ENCODE measurements around the gene SLC9A9. TPM values are rescaled to one million over a fixed set of nuclear protein-coding genes. Genes with fewer than 3 reads are reported as not detected.
"Not testable (repeated sequence)": the region's sequence is repeated elsewhere in the genome, so short reads cannot be mapped to it uniquely, and the experiment has no call there.

SLC9A9 gene
- total and polyA plus RNA-seq, 4 donors: 12.0 to 39.7 (median 19.1) TPM

DNA sequence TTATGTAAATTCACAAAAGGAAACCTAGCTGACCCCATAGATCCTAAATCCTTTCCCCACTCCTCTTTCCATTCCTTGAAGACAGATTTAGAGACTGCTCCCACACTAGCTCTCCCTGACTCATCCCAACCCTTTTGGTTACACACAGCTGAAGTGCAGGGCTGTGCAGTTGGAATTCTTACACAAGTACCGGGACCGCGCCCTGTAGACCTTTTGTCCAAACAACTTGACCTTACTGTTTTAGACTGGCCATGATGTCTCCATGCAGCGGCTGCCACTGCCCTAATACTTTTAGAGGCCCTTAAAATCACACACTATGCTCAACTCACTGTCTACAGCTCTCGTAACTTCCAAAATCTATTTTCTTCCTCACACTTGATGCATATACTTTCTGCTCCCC is 47.2 kb downstream of the SLC9A9 start:
- WGBS (ENCODE audit: insufficient coverage): 76% methylated on average over 5 of the region's 5 CpGs
- not testable (repeated sequence) for H3K9me3 ChIP-seq (ENCODE audit: control insufficient read depth, insufficient read depth, low read length); H3K36me3 ChIP-seq (ENCODE audit: control insufficient read depth, insufficient read depth, low read length); H3K4me1 ChIP-seq (ENCODE audit: control insufficient read depth, insufficient read depth, low read length); DNase-seq (ENCODE audit: low read depth in 4 of 6, low spot score in 6 of 6); H3K27me3 ChIP-seq (ENCODE audit: control insufficient read depth, insufficient read depth, low read length); H3K27ac ChIP-seq (ENCODE audit: low read depth, low read length); H3K4me3 ChIP-seq (ENCODE audit: low read depth, low read length)

- WGBS (ENCODE audit: insufficient coverage): 98% methylated on average over 6 of the region's 7 CpGs
- not testable (repeated sequence) for DNase-seq (ENCODE audit: low read depth in 4 of 6, low spot score in 6 of 6); H3K27me3 ChIP-seq (ENCODE audit: control insufficient read depth, insufficient read depth, low read length); H3K4me1 ChIP-seq (ENCODE audit: control insufficient read depth, insufficient read depth, low read length); H3K4me3 ChIP-seq (ENCODE audit: low read depth, low read length); H3K9me3 ChIP-seq (ENCODE audit: control insufficient read depth, insufficient read depth, low read length); H3K36me3 ChIP-seq (ENCODE audit: control insufficient read depth, insufficient read depth, low read length); H3K27ac ChIP-seq (ENCODE audit: low read depth, low read length)
Observed at GRCh38 chr3:143798151-143798550, 50.1 kb downstream of the SLC9A9 start.

- Histone ChIP-seq H3K27ac (ENCODE audit: low read depth, low read length) (no peak overlapping the region), H3K4me1 (ENCODE audit: control insufficient read depth, insufficient read depth, low read length) (no peaks in the 10 kb centered on the region), H3K27me3 (ENCODE audit: control insufficient read depth, insufficient read depth, low read length) (no peaks in the 10 kb centered on the region), H3K36me3 (ENCODE audit: control insufficient read depth, insufficient read depth, low read length) (no peaks in the 10 kb centered on the region), H3K4me3 (ENCODE audit: low read depth, low read length) (no peak overlapping the region), H3K9me3 (ENCODE audit: control insufficient read depth, insufficient read depth, low read length) (no peaks in the 10 kb centered on the region)
- WGBS (ENCODE audit: insufficient coverage): no CpG with 5 or more reads among the region's 2 CpGs
- DNase-seq (ENCODE audit: low read depth in 4 of 6, low spot score in 6 of 6): peak in 2 of 6 donors; percentile 21 to 38
Observed at GRCh38 chr3:143795874-143796273, 52.4 kb downstream of the SLC9A9 start.

DNA sequence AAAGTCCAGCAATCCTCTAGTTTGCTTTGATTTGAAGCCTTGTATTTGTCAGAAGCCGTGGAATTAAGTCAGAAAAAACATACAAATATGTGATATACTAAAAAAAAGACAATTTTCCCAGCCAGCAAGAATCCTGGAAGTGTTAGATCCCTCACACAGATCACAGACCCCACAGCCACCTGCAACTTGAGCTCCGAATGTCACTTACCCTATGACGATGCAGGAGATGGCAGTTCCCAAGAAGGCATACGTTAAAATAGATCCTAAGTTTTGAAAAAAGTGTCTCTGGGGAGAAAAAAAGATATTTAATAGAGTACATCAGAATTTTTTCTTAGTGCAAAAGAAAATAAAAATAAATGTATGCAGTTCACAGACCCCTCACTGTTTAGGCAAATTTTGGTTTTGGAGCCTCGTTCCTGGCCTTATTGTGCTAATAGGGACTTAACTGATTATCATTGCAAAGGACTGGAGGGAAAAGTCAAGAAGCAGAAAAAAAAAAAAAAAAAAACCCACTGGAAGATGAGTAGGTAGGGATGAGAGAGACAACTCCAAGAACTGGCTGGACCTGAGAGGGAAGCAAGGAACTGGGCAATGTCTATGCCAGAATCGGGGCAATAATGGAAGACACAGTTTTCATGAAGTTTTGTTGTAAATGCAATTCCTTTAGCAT is 53.3 kb downstream of the SLC9A9 start:
- no peak for DNase-seq (ENCODE audit: low read depth in 4 of 6, low spot score in 6 of 6)
- H3K9me3 ChIP-seq (ENCODE audit: control insufficient read depth, insufficient read depth, low read length): no peaks in the 10 kb centered on the region
- H3K4me3 ChIP-seq (ENCODE audit: low read depth, low read length): no peak overlapping the region
- H3K4me1 ChIP-seq (ENCODE audit: control insufficient read depth, insufficient read depth, low read length): no peaks in the 10 kb centered on the region
- no peaks in the 10 kb centered on the region for H3K36me3 ChIP-seq (ENCODE audit: control insufficient read depth, insufficient read depth, low read length)
- WGBS (ENCODE audit: insufficient coverage): no CpG with 5 or more reads among the region's 6 CpGs
- no peak overlapping the region for H3K27ac ChIP-seq (ENCODE audit: low read depth, low read length)
- H3K27me3 ChIP-seq (ENCODE audit: control insufficient read depth, insufficient read depth, low read length): no peaks in the 10 kb centered on the region

DNA sequence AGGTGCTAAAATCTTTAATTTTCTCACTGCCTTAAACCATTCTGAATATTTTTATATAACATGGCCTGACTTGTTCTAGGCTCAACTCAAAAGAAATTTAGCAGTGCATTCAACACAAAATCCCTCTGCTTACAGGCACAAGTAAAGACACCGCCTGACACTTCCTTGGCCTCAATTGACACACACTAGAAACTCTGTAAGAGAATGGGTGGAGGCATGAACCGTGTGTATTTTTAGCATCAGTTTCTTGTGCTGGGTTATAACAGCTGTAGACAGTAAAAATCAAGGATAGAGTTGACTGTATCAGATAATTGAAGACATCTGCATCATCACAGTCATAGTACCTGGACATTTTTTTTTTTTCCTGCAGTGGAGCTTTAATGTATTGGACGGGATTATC is 54.3 kb downstream of the SLC9A9 start:
- DNase-seq (ENCODE audit: low read depth in 4 of 6, low spot score in 6 of 6): no peak
- no CpG with 5 or more reads among the region's 3 CpGs for WGBS (ENCODE audit: insufficient coverage)
- no peak overlapping the region for H3K27ac ChIP-seq (ENCODE audit: low read depth, low read length)

DNA sequence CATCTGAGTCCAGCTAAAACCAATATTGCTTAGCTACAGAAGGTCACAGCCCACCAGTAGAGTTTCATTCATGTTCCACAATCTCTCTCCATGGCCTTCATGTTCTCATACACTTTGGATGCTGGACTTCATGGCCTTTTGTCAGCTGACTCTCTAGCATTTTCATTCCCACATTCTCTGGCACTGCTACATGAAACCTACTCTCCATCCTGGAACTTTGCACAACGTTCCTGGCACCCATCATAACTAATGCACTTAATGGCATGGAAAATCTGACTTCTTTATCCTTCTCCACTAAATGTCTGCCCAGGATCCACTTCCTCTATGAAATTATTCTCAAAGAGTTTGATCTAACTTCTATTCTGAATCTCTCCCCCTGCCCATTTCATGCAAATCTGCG is 56.9 kb downstream of the SLC9A9 start:
- H3K4me3 ChIP-seq (ENCODE audit: low read depth, low read length): no peak overlapping the region
- no peak for DNase-seq (ENCODE audit: low read depth in 4 of 6, low spot score in 6 of 6)
- no peaks in the 10 kb centered on the region for H3K27me3 ChIP-seq (ENCODE audit: control insufficient read depth, insufficient read depth, low read length)
- H3K4me1 ChIP-seq (ENCODE audit: control insufficient read depth, insufficient read depth, low read length): peaks cover 4% of the 10 kb centered on the region
- H3K9me3 ChIP-seq (ENCODE audit: control insufficient read depth, insufficient read depth, low read length): no peaks in the 10 kb centered on the region
- H3K36me3 ChIP-seq (ENCODE audit: control insufficient read depth, insufficient read depth, low read length): no peaks in the 10 kb centered on the region
- 88% methylated on average over 2 of the region's 2 CpGs for WGBS (ENCODE audit: insufficient coverage)
- no peak overlapping the region for H3K27ac ChIP-seq (ENCODE audit: low read depth, low read length)

More for the DNA sequence above, 54.3 kb downstream of the SLC9A9 start:
- Histone ChIP-seq H3K4me3 (ENCODE audit: low read depth, low read length) (no peak overlapping the region), H3K4me1 (ENCODE audit: control insufficient read depth, insufficient read depth, low read length) (no peaks in the 10 kb centered on the region), H3K27me3 (ENCODE audit: control insufficient read depth, insufficient read depth, low read length) (no peaks in the 10 kb centered on the region), H3K36me3 (ENCODE audit: control insufficient read depth, insufficient read depth, low read length) (no peaks in the 10 kb centered on the region), H3K9me3 (ENCODE audit: control insufficient read depth, insufficient read depth, low read length) (no peaks in the 10 kb centered on the region)

- no peaks in the 10 kb centered on the region for H3K36me3 ChIP-seq (ENCODE audit: control insufficient read depth, insufficient read depth, low read length)
- peak overlapping the region; percentile 15 for H3K27ac ChIP-seq (ENCODE audit: low read depth, low read length)
- no peaks in the 10 kb centered on the region for H3K9me3 ChIP-seq (ENCODE audit: control insufficient read depth, insufficient read depth, low read length)
- H3K4me1 ChIP-seq (ENCODE audit: control insufficient read depth, insufficient read depth, low read length): peaks cover 4% of the 10 kb centered on the region
- WGBS (ENCODE audit: insufficient coverage): 20% methylated on average over 6 of the region's 9 CpGs
- peak overlapping the region; percentile 9 for H3K4me3 ChIP-seq (ENCODE audit: low read depth, low read length)
- H3K27me3 ChIP-seq (ENCODE audit: control insufficient read depth, insufficient read depth, low read length): no peaks in the 10 kb centered on the region
- peak in 3 of 6 donors; percentile 30 to 57 (median 49) for DNase-seq (ENCODE audit: low read depth in 4 of 6, low spot score in 6 of 6)
Observed at GRCh38 chr3:143786219-143787191, 61.8 kb downstream of the SLC9A9 start.

DNA sequence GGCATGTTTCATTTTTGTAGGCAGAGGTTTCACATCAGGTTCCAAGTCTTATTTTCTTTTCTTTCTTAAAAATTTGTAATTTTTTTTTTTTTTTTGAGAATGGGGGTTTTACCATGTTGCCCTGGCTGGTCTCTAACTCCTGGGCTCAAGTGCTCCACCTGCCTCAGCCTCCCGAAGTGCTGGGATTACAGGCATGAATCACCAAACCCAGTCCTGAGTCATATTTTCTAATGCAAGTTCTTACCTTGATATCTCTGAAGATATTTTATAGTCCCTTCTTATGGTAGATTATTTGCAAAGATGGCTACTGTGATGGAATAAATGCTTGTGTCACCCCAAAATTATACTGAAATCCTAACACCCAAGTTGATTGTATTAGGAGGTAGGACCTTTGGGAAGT is 63.8 kb downstream of the SLC9A9 start:
- Histone ChIP-seq H3K9me3 (ENCODE audit: control insufficient read depth, insufficient read depth, low read length) (no peaks in the 10 kb centered on the region), H3K4me1 (ENCODE audit: control insufficient read depth, insufficient read depth, low read length) (peaks cover 4% of the 10 kb centered on the region), H3K27ac (ENCODE audit: low read depth, low read length) (no peak overlapping the region), H3K4me3 (ENCODE audit: low read depth, low read length) (no peak overlapping the region), H3K27me3 (ENCODE audit: control insufficient read depth, insufficient read depth, low read length) (no peaks in the 10 kb centered on the region), H3K36me3 (ENCODE audit: control insufficient read depth, insufficient read depth, low read length) (no peaks in the 10 kb centered on the region)
- no peak for DNase-seq (ENCODE audit: low read depth in 4 of 6, low spot score in 6 of 6)
- WGBS (ENCODE audit: insufficient coverage): no CpG with 5 or more reads among the region's 1 CpG

GRCh38 chr3:143783851-143784370 is 64.4 kb downstream of the SLC9A9 start:
- no peaks in the 10 kb centered on the region for H3K27me3 ChIP-seq (ENCODE audit: control insufficient read depth, insufficient read depth, low read length)

More at GRCh38 chr3:143783851-143784370, 64.4 kb downstream of the SLC9A9 start:
- H3K36me3 ChIP-seq (ENCODE audit: control insufficient read depth, insufficient read depth, low read length): no peaks in the 10 kb centered on the region
- no peak for DNase-seq (ENCODE audit: low read depth in 4 of 6, low spot score in 6 of 6)
- no peak overlapping the region for H3K27ac ChIP-seq (ENCODE audit: low read depth, low read length)
- 56% methylated on average over 2 of the region's 4 CpGs for WGBS (ENCODE audit: insufficient coverage)
- H3K4me3 ChIP-seq (ENCODE audit: low read depth, low read length): no peak overlapping the region
- H3K4me1 ChIP-seq (ENCODE audit: control insufficient read depth, insufficient read depth, low read length): peaks cover 4% of the 10 kb centered on the region
- H3K9me3 ChIP-seq (ENCODE audit: control insufficient read depth, insufficient read depth, low read length): no peaks in the 10 kb centered on the region
